Measurements from ENCODE around the gene TPST2.

TPST2 gene

GRCh38 chr22:26585104-26585790, 4.7 kb downstream of the TPST2 start:
- Histone ChIP-seq H3K4me1 (ENCODE audit: low read depth, poor library complexity, severe bottlenecking) (peaks cover 37% of the 10 kb centered on the region), H3K27ac (no peak overlapping the region; the same call in 1 of the 2 replicates), H3K36me3 (ENCODE audit: insufficient read depth) (no peaks in the 10 kb centered on the region), H3K27me3 (ENCODE audit: insufficient read depth, low read depth) (no peaks in the 10 kb centered on the region), H4K20me1 (ENCODE audit: insufficient read depth) (no peaks in the 10 kb centered on the region; the same call in 1 of the 2 replicates), H3K9ac (no peak overlapping the region), H2AFZ (ENCODE audit: low read depth) (no peak overlapping the region), H3K4me3 (IDR thresholded peaks at IDR 0.05; ENCODE audit: insufficient read depth, low read depth, low read length) (no peak overlapping the region), H3K4me2 (no peak overlapping the region), H3K79me2 (ENCODE audit: insufficient read depth, low read depth) (peaks cover 93% of the 10 kb centered on the region)
- no peak for TF ChIP-seq CTCF (conservative IDR thresholded peaks at IDR 0.05; ENCODE audit: low read depth, low read length)

- Histone ChIP-seq H3K4me2 (no peak overlapping the region), H3K4me3 (IDR thresholded peaks at IDR 0.05; ENCODE audit: insufficient read depth, low read depth, low read length) (no peak overlapping the region), H2AFZ (ENCODE audit: low read depth) (no peak overlapping the region), H3K4me1 (ENCODE audit: low read depth, poor library complexity, severe bottlenecking) (peaks cover 49% of the 10 kb centered on the region), H3K27ac (no peak overlapping the region), H3K79me2 (ENCODE audit: insufficient read depth, low read depth) (peaks cover 95% of the 10 kb centered on the region), H3K9ac (no peak overlapping the region), H3K36me3 (ENCODE audit: insufficient read depth) (no peaks in the 10 kb centered on the region), H3K27me3 (ENCODE audit: insufficient read depth, low read depth) (no peaks in the 10 kb centered on the region), H4K20me1 (ENCODE audit: insufficient read depth) (no peaks in the 10 kb centered on the region; the same call in 1 of the 2 replicates)
- no peak for TF ChIP-seq CTCF (conservative IDR thresholded peaks at IDR 0.05; ENCODE audit: low read depth, low read length)
These were observed 5.9 kb downstream of the TPST2 start for GRCh38 chr22:26584010-26584409.

- no peak overlapping the region for H3K4me2 ChIP-seq
- no peak overlapping the region for H3K9ac ChIP-seq
- H3K27ac ChIP-seq = no peak overlapping the region
These were observed 8.2 kb downstream of the TPST2 start for GRCh38 chr22:26581633-26582168.

GRCh38 chr22:26581026-26581425, 8.9 kb downstream of the TPST2 start:
- Histone ChIP-seq H3K36me3 (ENCODE audit: insufficient read depth) (no peaks in the 10 kb centered on the region), H3K4me3 (IDR thresholded peaks at IDR 0.05; ENCODE audit: insufficient read depth, low read depth, low read length) (no peak overlapping the region), H3K79me2 (ENCODE audit: insufficient read depth, low read depth) (peaks cover 84% of the 10 kb centered on the region), H3K9ac (no peak overlapping the region), H3K27me3 (ENCODE audit: insufficient read depth, low read depth) (no peaks in the 10 kb centered on the region), H3K4me2 (no peak overlapping the region), H2AFZ (ENCODE audit: low read depth) (no peak overlapping the region), H4K20me1 (ENCODE audit: insufficient read depth) (no peaks in the 10 kb centered on the region), H3K4me1 (ENCODE audit: low read depth, poor library complexity, severe bottlenecking) (peaks cover 56% of the 10 kb centered on the region), H3K27ac (no peak overlapping the region)
- no peak for TF ChIP-seq CTCF (conservative IDR thresholded peaks at IDR 0.05; ENCODE audit: low read depth, low read length)

More at GRCh38 chr22:26581633-26582168, 8.2 kb downstream of the TPST2 start:
- Histone ChIP-seq H3K4me1 (ENCODE audit: low read depth, poor library complexity, severe bottlenecking) (peaks cover 56% of the 10 kb centered on the region), H3K4me3 (IDR thresholded peaks at IDR 0.05; ENCODE audit: insufficient read depth, low read depth, low read length) (no peak overlapping the region), H4K20me1 (ENCODE audit: insufficient read depth) (no peaks in the 10 kb centered on the region; the same call in 1 of the 2 replicates), H3K27me3 (ENCODE audit: insufficient read depth, low read depth) (no peaks in the 10 kb centered on the region), H3K36me3 (ENCODE audit: insufficient read depth) (no peaks in the 10 kb centered on the region), H2AFZ (ENCODE audit: low read depth) (no peak overlapping the region), H3K79me2 (ENCODE audit: insufficient read depth, low read depth) (peaks cover 84% of the 10 kb centered on the region)
- no peak for TF ChIP-seq CTCF (conservative IDR thresholded peaks at IDR 0.05; ENCODE audit: low read depth, low read length)
